ENCODE measurements around the gene PACSIN2. TPM values are rescaled to one million over a fixed set of nuclear protein-coding genes. Genes with fewer than 3 reads are reported as not detected.
"Not testable (repeated sequence)": the region's sequence is repeated elsewhere in the genome, so short reads cannot be mapped to it uniquely, and the experiment has no call there.

Gene PACSIN2
- total RNA-seq, 1 donor from 2014 or later = 93.7 TPM

DNA sequence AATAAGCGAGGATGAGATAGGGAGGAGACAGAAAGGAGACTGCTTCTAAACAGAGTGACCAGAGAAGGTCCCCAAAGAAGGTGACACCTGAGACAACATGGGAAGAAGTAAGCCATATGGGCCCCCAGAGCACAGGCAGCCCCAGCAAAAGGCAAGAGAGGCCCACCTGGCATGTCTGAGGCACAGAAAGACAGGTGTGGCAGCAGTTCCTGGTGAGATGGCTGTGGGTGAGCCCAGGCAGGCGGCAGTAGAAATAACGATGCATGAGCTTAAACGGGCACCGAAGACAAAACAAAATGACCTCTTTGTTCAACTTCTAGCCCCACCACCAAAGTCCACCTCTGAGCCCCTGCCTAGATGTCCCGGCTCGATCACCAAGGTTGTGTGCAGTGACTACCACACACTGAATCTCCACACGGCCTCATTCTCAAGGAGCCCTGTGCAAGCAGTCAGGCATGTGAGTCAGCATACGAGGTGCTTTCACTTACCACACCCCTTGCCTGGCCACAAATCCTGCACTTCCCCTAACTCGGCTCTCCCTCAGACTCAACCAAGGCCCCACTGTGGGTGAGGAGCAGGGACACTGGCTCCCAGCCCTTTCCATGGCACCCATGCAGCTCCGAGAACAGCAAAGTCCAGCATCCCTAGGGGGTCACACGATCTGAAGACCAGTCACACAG is 77.6 kb downstream of the PACSIN2 start:
- Mint-ChIP-seq H3K9me3 (ENCODE audit: unreplicated experiment) (no peaks in the 10 kb centered on the region), H3K4me1 (ENCODE audit: unreplicated experiment) (peaks cover 40% of the 10 kb centered on the region), H3K27me3 (ENCODE audit: unreplicated experiment) (no peaks in the 10 kb centered on the region), H3K36me3 (ENCODE audit: low read depth, unreplicated experiment) (no peaks in the 10 kb centered on the region), H3K4me3 (ENCODE audit: unreplicated experiment) (no peak overlapping the region), H3K27ac (ENCODE audit: unreplicated experiment) (no peak overlapping the region)
- no peak for DNase-seq (ENCODE audit: low spot score)
- TF ChIP-seq, protein P1, sequence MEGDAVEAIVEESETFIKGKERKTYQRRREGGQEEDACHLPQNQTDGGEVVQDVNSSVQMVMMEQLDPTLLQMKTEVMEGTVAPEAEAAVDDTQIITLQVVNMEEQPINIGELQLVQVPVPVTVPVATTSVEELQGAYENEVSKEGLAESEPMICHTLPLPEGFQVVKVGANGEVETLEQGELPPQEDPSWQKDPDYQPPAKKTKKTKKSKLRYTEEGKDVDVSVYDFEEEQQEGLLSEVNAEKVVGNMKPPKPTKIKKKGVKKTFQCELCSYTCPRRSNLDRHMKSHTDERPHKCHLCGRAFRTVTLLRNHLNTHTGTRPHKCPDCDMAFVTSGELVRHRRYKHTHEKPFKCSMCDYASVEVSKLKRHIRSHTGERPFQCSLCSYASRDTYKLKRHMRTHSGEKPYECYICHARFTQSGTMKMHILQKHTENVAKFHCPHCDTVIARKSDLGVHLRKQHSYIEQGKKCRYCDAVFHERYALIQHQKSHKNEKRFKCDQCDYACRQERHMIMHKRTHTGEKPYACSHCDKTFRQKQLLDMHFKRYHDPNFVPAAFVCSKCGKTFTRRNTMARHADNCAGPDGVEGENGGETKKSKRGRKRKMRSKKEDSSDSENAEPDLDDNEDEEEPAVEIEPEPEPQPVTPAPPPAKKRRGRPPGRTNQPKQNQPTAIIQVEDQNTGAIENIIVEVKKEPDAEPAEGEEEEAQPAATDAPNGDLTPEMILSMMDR (IDR thresholded peaks at IDR 0.05; ENCODE audit: unreplicated experiment) = no peak

DNA sequence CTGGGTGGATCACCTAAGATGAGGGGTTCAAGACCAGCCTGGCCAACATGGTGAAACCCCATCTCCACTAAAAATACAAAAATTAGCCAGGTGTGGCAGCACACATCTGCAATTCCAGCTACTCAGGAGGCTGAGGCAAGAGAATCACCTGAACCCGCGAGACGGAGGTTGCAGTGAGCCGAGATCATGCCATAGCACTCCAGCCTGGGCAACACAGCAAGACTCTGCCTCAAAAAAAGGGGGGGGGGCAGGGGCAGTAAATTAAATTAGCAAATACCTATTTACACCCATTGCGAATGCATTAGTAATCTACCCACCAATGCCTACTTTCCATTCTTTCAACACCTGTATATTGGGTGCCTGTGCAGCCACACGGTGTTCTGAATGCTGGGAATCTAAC is 78.3 kb downstream of the PACSIN2 start:
- H3K27ac Mint-ChIP-seq (ENCODE audit: unreplicated experiment); H3K4me3 Mint-ChIP-seq (ENCODE audit: unreplicated experiment); DNase-seq (ENCODE audit: low spot score); H3K36me3 Mint-ChIP-seq (ENCODE audit: low read depth, unreplicated experiment); H3K27me3 Mint-ChIP-seq (ENCODE audit: unreplicated experiment); H3K9me3 Mint-ChIP-seq (ENCODE audit: unreplicated experiment): not testable (repeated sequence)
- peaks cover 45% of the 10 kb centered on the region for H3K4me1 Mint-ChIP-seq (ENCODE audit: unreplicated experiment)

DNA sequence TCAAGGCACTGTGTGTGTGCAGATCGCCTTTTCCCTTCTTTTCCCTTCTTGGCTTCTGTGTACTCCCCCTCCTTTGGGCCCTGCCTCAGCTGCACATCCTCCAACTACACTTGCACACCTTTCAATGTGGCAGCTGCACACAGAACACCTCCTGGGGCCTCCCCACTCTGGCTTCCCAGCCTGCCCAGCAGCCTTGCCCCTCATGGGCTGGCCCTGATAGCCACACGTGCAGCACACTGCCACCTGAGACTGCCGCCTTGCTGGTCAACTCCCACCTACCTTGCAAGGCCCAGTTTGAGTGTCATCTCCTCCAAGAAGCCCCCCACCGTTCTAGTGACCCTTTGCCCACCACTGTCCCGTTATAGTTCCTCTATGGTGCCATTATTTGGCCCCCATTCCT is 80.6 kb downstream of the PACSIN2 start:
- H3K27me3 Mint-ChIP-seq (ENCODE audit: unreplicated experiment) = no peaks in the 10 kb centered on the region
- no peaks in the 10 kb centered on the region for H3K36me3 Mint-ChIP-seq (ENCODE audit: low read depth, unreplicated experiment)
- H3K4me1 Mint-ChIP-seq (ENCODE audit: unreplicated experiment) = peaks cover 34% of the 10 kb centered on the region
- TF ChIP-seq, protein P1 (IDR thresholded peaks at IDR 0.05; ENCODE audit: unreplicated experiment) = no peak
- H3K27ac Mint-ChIP-seq (ENCODE audit: unreplicated experiment) = peak overlapping the region; percentile 50
- no peak for DNase-seq (ENCODE audit: low spot score)
- no peak overlapping the region for H3K4me3 Mint-ChIP-seq (ENCODE audit: unreplicated experiment)
- H3K9me3 Mint-ChIP-seq (ENCODE audit: unreplicated experiment) = no peaks in the 10 kb centered on the region

DNA sequence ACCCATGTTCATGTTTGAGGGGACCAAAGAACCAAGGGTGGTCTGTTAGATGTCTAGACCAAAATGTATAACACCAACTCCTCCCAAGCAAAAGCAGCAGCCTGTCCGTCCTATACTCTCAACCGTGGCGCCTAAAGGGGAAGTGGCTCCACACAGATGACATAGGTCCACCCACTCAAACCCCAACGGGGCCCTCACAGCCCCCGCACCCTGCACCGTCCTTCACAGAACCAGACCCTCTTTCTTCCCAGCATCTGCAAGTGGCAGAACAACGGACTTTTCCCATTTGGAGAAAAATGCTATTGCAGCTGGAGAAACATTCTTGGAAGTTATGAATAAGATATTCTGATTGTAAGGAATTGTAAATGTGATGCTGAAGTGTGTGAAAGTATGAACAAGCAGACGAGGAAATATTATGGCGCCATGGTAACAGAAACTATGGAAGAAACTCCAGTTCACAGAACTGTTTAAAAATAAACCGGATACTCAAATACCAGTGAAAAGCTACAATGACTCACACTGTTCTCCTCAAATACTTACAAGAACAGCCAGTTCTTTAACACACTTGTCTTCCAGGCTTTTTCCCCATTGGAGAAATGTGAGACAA is 81.4 kb downstream of the PACSIN2 start:
- Mint-ChIP-seq H3K4me3 (ENCODE audit: unreplicated experiment) (no peak overlapping the region), H3K27me3 (ENCODE audit: unreplicated experiment) (no peaks in the 10 kb centered on the region), H3K9me3 (ENCODE audit: unreplicated experiment) (no peaks in the 10 kb centered on the region), H3K36me3 (ENCODE audit: low read depth, unreplicated experiment) (no peaks in the 10 kb centered on the region), H3K27ac (ENCODE audit: unreplicated experiment) (peak overlapping the region; percentile 48), H3K4me1 (ENCODE audit: unreplicated experiment) (peaks cover 28% of the 10 kb centered on the region)
- TF ChIP-seq, protein P1 (IDR thresholded peaks at IDR 0.05; ENCODE audit: unreplicated experiment) = no peak
- DNase-seq (ENCODE audit: low spot score) = no peak

DNA sequence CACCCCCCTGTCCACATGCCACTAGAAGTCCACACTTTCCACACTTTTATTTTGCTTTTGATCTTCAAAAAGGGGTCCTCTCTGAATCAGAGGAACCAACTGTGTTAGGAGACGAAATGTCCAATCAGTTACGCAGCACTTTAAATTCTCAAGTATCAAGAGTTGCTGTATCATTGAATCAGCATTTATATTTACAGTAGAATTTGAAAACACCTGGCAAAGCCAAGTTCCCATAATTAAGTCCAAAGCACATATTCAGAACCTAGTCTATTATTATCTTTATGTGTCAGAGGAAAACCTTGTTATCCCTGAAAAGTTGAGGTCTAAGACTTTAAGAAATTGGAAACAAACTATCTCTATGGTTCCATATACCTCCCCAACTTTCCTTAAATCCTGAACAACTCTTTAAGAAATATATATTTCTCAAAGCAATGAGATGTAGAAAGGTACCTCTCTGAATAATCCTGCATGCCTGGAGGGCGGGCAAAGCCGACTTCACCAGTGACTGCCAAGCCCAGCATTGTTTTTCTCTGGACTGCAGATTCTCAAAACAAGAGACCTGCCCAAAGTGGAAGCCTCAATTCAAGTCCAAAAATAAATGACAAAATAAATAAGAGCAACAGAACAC is 82.0 kb downstream of the PACSIN2 start:
- Mint-ChIP-seq H3K27me3 (ENCODE audit: unreplicated experiment) (no peaks in the 10 kb centered on the region), H3K36me3 (ENCODE audit: low read depth, unreplicated experiment) (no peaks in the 10 kb centered on the region), H3K4me3 (ENCODE audit: unreplicated experiment) (no peak overlapping the region), H3K4me1 (ENCODE audit: unreplicated experiment) (peaks cover 28% of the 10 kb centered on the region), H3K27ac (ENCODE audit: unreplicated experiment) (peak overlapping the region; percentile 48), H3K9me3 (ENCODE audit: unreplicated experiment) (no peaks in the 10 kb centered on the region)
- TF ChIP-seq, protein P1 (IDR thresholded peaks at IDR 0.05; ENCODE audit: unreplicated experiment) = no peak
- no peak for DNase-seq (ENCODE audit: low spot score)

All from endothelial cell (in vitro differentiated cells).